Hepatocyte (in vitro differentiated cells): ENCODE measurements around the gene TTC32. TPM values are rescaled to one million over a fixed set of nuclear protein-coding genes. Genes with fewer than 3 reads are reported as not detected.
"Not testable (repeated sequence)": the region's sequence is repeated elsewhere in the genome, so short reads cannot be mapped to it uniquely, and the experiment has no call there.

ENCODE experiments used
- DNase-seq: peaks from one replicate; pipeline ENCODE4 v3.0.0-alpha.2; 2016; ENCODE audit warnings: low spot score
- H2AFZ ChIP-seq: fragments of 200-600 bp; sonication (generic); 2 replicates; pipeline ENCODE4 v1.6.0; 2016; ENCODE audit warnings: antibody characterized with exemption, mild to moderate bottlenecking
- H3K27ac ChIP-seq: fragments of 200-600 bp; sonication (generic); 2 replicates; pipeline ENCODE4 v1.5.1; 2016; ENCODE audit warnings: mild to moderate bottlenecking
- H3K27me3 ChIP-seq: fragments of 200-600 bp; sonication (generic); 2 replicates; pipeline ENCODE4 v1.6.1; 2016
- H3K36me3 ChIP-seq: fragments of 200-600 bp; sonication (generic); replicated peaks from 2 replicates; pipeline ENCODE4 v1.5.1; 2016; ENCODE audit warnings: low read depth; ENCODE audit not compliant: insufficient read depth
- H3K4me1 ChIP-seq: fragments of 200-600 bp; sonication (generic); 2 replicates; pipeline ENCODE4 v1.5.1; 2016; ENCODE audit warnings: mild to moderate bottlenecking, moderate library complexity; ENCODE audit not compliant: insufficient read depth
- H3K4me2 ChIP-seq: fragments of 200-600 bp; sonication (generic); 2 replicates; pipeline ENCODE4 v1.6.0; 2016
- H3K4me3 ChIP-seq: fragments of 200-600 bp; sonication (generic); 2 replicates; pipeline ENCODE4 v1.5.1; 2016; ENCODE audit warnings: mild to moderate bottlenecking
- H3K79me2 ChIP-seq: fragments of 200-600 bp; sonication (generic); 2 replicates; pipeline ENCODE4 v1.6.0; 2017; ENCODE audit warnings: mild to moderate bottlenecking
- H3K9me2 ChIP-seq: fragments of 200-600 bp; sonication (generic); replicated peaks from 2 replicates; pipeline ENCODE4 v1.6.0; 2017; ENCODE audit warnings: mild to moderate bottlenecking; ENCODE audit not compliant: insufficient read depth
- H3K9me3 ChIP-seq: fragments of 200-600 bp; sonication (generic); 2 replicates; pipeline ENCODE4 v1.5.1; 2016; ENCODE audit warnings: low read depth, mild to moderate bottlenecking
- H4K20me1 ChIP-seq: fragments of 200-600 bp; sonication (generic); 2 replicates; pipeline ENCODE4 v1.6.0; 2016; ENCODE audit warnings: mild to moderate bottlenecking; ENCODE audit not compliant: insufficient read depth, poor library complexity, severe bottlenecking
- CTCF ChIP-seq: fragments of 200-600 bp; sonication (generic); IDR thresholded peaks from 2 replicates; pipeline ENCODE4 v1.5.1; 2016; ENCODE audit warnings: antibody characterized with exemption, mild to moderate bottlenecking; ENCODE audit not compliant: poor library complexity
- EZH2 ChIP-seq: fragments of 200-600 bp; sonication (generic); IDR thresholded peaks from 2 replicates; pipeline ENCODE4 v1.6.1; 2016; ENCODE audit warnings: antibody characterized with exemption, mild to moderate bottlenecking, borderline replicate concordance
- EZH2phosphoT487 ChIP-seq: fragments of 200-600 bp; sonication (generic); IDR thresholded peaks from one replicate; pipeline ENCODE4 v1.6.1; 2018; ENCODE audit warnings: antibody characterized with exemption, mild to moderate bottlenecking, low read depth, moderate library complexity; ENCODE audit not compliant: unreplicated experiment, severe bottlenecking
- WGBS: methylation state at CpG from one replicate; pipeline ENCODE4 v1.1.6; 2016; ENCODE audit warnings: low lambda C conversion rate; ENCODE audit errors: missing lambda C conversion rate; 5-methylcytosine and 5-hydroxymethylcytosine counted together
- polyA plus RNA-seq: library from polyadenylated mRNA; unstranded; fragments of >200 nt; fragmentation: Nextera tagmentation; extraction: Ambion mirVana; gene quantifications from 2 replicates; pipeline ENCODE4 v1.2.1, GENCODE V29; 2016
- total RNA-seq: library from RNA; depleted of rRNA; stranded (reverse); fragments of >200 nt; gene quantifications from 2 replicates; pipeline ENCODE4 v1.2.3, GENCODE V29; 2014

TTC32 gene
- total and polyA plus RNA-seq, 2 experiments from 2014 or later = 18.4 to 22.4 TPM

DNA sequence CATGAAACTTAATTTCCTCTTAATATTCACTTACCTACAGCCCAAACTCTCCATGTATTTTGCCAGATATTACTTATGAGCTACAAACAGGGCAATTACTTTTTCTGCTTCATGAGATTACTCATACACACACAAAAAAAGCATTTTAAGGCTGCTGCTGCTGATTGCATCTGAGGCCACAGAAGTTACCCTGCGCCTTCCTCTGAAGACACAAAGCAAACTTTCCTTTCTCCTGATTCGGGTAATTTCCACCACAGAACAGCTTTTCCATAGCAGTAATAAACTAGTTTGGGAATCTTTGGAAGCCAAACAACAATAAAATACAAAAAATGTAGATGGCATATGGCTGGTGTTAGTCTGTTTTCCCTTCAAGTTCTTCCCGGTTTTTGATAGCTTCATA, 6.2 kb downstream of the TTC32 start:
- H3K36me3 ChIP-seq = no peaks in the 10 kb centered on the region
- WGBS = 84% methylated on average over 3 of the region's 3 CpGs
- H3K4me3 ChIP-seq = no peak overlapping the region
- H3K4me1 ChIP-seq = peaks cover 17% of the 10 kb centered on the region
- peaks cover 21% of the 10 kb centered on the region for H4K20me1 ChIP-seq
- H3K27me3 ChIP-seq = no peaks in the 10 kb centered on the region
- no peaks in the 10 kb centered on the region for H3K9me2 ChIP-seq
- H3K27ac ChIP-seq = no peak overlapping the region
- DNase-seq = no peak
- no peaks in the 10 kb centered on the region for H3K9me3 ChIP-seq
- peaks cover 76% of the 10 kb centered on the region for H3K79me2 ChIP-seq
- TF ChIP-seq EZH2 (no peak), EZH2phosphoT487 (no peak), CTCF (no peak)
- H2AFZ ChIP-seq = no peak overlapping the region
- no peak overlapping the region for H3K4me2 ChIP-seq

DNA sequence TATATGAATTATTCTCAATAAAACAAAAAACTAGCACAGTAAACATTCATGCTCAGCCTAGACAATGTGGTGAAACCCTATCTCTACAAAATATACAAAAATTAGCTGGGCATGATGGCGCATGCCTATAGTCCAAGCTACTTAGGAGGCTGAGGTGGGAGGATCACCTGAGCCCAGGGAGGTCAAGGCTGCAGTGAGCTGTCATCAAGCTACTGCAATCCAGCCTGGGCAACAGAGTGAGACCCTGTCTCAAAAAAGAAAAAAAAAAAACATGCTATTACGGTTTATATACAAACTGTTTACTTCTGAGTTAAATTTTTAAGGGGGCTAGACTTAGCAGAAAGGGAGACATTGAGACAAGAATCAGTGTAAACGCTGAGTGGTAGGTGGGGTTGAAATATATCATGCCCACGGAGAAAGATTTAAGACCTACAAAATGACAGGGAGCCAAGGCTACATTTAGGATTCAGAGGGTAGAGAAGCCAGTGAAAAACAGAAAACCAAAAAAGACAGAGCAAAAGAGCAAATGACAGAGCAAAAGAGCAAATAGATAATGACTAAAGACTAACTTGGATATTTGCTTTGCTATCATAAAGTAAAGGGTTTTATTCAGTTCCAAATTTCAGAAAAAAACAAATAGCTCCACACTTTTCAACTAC, 7.5 kb downstream of the TTC32 start:
- Histone ChIP-seq H3K4me1 (peaks cover 4% of the 10 kb centered on the region), H3K4me3 (no peak overlapping the region), H3K4me2 (no peak overlapping the region), H2AFZ (no peak overlapping the region), H3K36me3 (no peaks in the 10 kb centered on the region), H3K27ac (no peak overlapping the region), H4K20me1 (peaks cover 17% of the 10 kb centered on the region), H3K27me3 (no peaks in the 10 kb centered on the region), H3K9me3 (no peaks in the 10 kb centered on the region), H3K9me2 (no peaks in the 10 kb centered on the region), H3K79me2 (peaks cover 63% of the 10 kb centered on the region)
- no peak for TF ChIP-seq CTCF
- no peak for TF ChIP-seq EZH2phosphoT487
- no peak for DNase-seq
- whole genome bisulfite sequencing = 92% methylated on average over 4 of the region's 4 CpGs

- no peak for TF ChIP-seq CTCF
- no peak for TF ChIP-seq EZH2
- no peak for TF ChIP-seq EZH2phosphoT487
- DNase-seq = no peak
- H3K4me1 ChIP-seq = peaks cover 3% of the 10 kb centered on the region
Measured at GRCh38 chr2:19893520-19894133, 8.2 kb downstream of the TTC32 start.

GRCh38 chr2:19891971-19892370, 9.8 kb downstream of the TTC32 start:
- Histone ChIP-seq H3K79me2 (peaks cover 40% of the 10 kb centered on the region), H4K20me1 (peaks cover 13% of the 10 kb centered on the region)
- not testable (repeated sequence) for H3K9me3 ChIP-seq, H3K27me3 ChIP-seq, DNase-seq, H3K4me1 ChIP-seq, H2AFZ ChIP-seq, H3K9me2 ChIP-seq, H3K27ac ChIP-seq, H3K36me3 ChIP-seq, H3K4me3 ChIP-seq, H3K4me2 ChIP-seq
- 90% methylated on average over 4 of the region's 4 CpGs for WGBS

More at GRCh38 chr2:19893520-19894133, 8.2 kb downstream of the TTC32 start:
- Histone ChIP-seq H4K20me1 (peaks cover 13% of the 10 kb centered on the region), H2AFZ (no peak overlapping the region), H3K9me2 (no peaks in the 10 kb centered on the region), H3K4me3 (no peak overlapping the region), H3K79me2 (peaks cover 56% of the 10 kb centered on the region), H3K36me3 (no peaks in the 10 kb centered on the region), H3K27me3 (no peaks in the 10 kb centered on the region), H3K27ac (no peak overlapping the region), H3K4me2 (no peak overlapping the region), H3K9me3 (no peaks in the 10 kb centered on the region)
- WGBS = 91% methylated on average over 4 of the region's 4 CpGs
